ENCODE results near the gene ZNF165. TPM values are rescaled to one million over a fixed set of nuclear protein-coding genes. Genes with fewer than 3 reads are reported as not detected.
A peak's percentile ranks its signal among the peaks of the same experiment; 100 is the strongest.

ZNF165 gene
- total RNA-seq, 1 experiment from 2014 or later: 0.58 TPM

DNA sequence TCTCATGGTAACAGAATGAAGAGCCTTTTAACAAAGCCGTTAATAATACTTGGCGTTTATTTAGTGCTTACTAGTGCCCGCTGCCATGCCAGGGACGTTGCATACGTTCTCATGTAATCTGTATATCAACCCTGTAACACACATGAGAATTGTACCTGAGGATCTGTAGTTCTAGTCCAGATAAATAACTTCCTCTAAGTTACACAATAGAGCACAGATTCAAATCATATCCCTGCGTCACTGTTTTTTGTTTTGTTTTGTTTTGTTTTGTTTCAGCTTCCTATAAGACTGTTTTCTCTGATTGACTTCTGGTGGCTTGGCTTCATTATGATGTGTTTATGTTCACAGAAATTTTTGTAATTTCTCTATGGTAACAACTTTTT lies 44.6 kb downstream of the ZNF165 start:
- TF ChIP-seq, protein P1, sequence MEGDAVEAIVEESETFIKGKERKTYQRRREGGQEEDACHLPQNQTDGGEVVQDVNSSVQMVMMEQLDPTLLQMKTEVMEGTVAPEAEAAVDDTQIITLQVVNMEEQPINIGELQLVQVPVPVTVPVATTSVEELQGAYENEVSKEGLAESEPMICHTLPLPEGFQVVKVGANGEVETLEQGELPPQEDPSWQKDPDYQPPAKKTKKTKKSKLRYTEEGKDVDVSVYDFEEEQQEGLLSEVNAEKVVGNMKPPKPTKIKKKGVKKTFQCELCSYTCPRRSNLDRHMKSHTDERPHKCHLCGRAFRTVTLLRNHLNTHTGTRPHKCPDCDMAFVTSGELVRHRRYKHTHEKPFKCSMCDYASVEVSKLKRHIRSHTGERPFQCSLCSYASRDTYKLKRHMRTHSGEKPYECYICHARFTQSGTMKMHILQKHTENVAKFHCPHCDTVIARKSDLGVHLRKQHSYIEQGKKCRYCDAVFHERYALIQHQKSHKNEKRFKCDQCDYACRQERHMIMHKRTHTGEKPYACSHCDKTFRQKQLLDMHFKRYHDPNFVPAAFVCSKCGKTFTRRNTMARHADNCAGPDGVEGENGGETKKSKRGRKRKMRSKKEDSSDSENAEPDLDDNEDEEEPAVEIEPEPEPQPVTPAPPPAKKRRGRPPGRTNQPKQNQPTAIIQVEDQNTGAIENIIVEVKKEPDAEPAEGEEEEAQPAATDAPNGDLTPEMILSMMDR (conservative IDR thresholded peaks at IDR 0.05; ENCODE audit: low read depth, low read length): no peak
- TF ChIP-seq EZH2 (IDR thresholded peaks at IDR 0.05; ENCODE audit: borderline replicate concordance, low read depth, low read length, poor library complexity, severe bottlenecking): no peak
- intact Hi-C loops (cut with micrococcal nuclease; ENCODE audit: unreplicated experiment): no loop called here
- Histone ChIP-seq H3K4me3 (ENCODE audit: low read depth, low read length, poor library complexity, severe bottlenecking) (peak overlapping the region; percentile 69), H3K36me3 (ENCODE audit: insufficient read depth, low read length, poor library complexity, severe bottlenecking) (peaks cover 40% of the 10 kb centered on the region), H3K27me3 (replicated peaks; ENCODE audit: insufficient read depth, low read depth, low read length, poor library complexity) (no peaks in the 10 kb centered on the region), H3K4me1 (ENCODE audit: insufficient read depth, low read length, poor library complexity, severe bottlenecking) (peaks cover 4% of the 10 kb centered on the region), H3K27ac (ENCODE audit: low read depth, low read length, poor library complexity, severe bottlenecking) (peak overlapping the region; percentile 73), H3K9me3 (ENCODE audit: low read depth, low read length, poor library complexity, severe bottlenecking) (no peaks in the 10 kb centered on the region)
- ChIA-PET CTCF (interaction anchor here (0.6 kb wide), 1 partner anchor 13 kb away, joined by 4 read pairs; no protein-coding TSS in a partner anchor), POLR2A (ENCODE audit: low non-redundant PET) (no interaction called here)
- BruUV-seq (replicated peaks): TSS peak; percentile 64
- no peak for DNase-seq (ENCODE audit: low spot score)

GRCh38 chr6:28125401-28125800 lies 45.0 kb downstream of the ZNF165 start:
- peaks cover 4% of the 10 kb centered on the region for H3K4me1 ChIP-seq (ENCODE audit: insufficient read depth, low read length, poor library complexity, severe bottlenecking)
- H3K36me3 ChIP-seq (ENCODE audit: insufficient read depth, low read length, poor library complexity, severe bottlenecking): peaks cover 40% of the 10 kb centered on the region
- H3K9me3 ChIP-seq (ENCODE audit: low read depth, low read length, poor library complexity, severe bottlenecking): no peaks in the 10 kb centered on the region
- BruUV-seq (replicated peaks): no TSS peak
- POLR2A ChIA-PET (ENCODE audit: low non-redundant PET): interaction anchor here (0.5 kb wide), 1 partner anchor 132 kb away, joined by 3 read pairs; no protein-coding TSS in a partner anchor
- H3K27me3 ChIP-seq (replicated peaks; ENCODE audit: insufficient read depth, low read depth, low read length, poor library complexity): no peaks in the 10 kb centered on the region
- intact Hi-C loops (cut with micrococcal nuclease; ENCODE audit: unreplicated experiment): no loop called here
- TF ChIP-seq EZH2 (IDR thresholded peaks at IDR 0.05; ENCODE audit: borderline replicate concordance, low read depth, low read length, poor library complexity, severe bottlenecking): no peak
- TF ChIP-seq, protein P1 (conservative IDR thresholded peaks at IDR 0.05; ENCODE audit: low read depth, low read length): no peak
- H3K4me3 ChIP-seq (ENCODE audit: low read depth, low read length, poor library complexity, severe bottlenecking): peak overlapping the region; percentile 69
- no peak for DNase-seq (ENCODE audit: low spot score)
- H3K27ac ChIP-seq (ENCODE audit: low read depth, low read length, poor library complexity, severe bottlenecking): peak overlapping the region; percentile 73
- CTCF ChIA-PET: no interaction called here

- BruUV-seq (replicated peaks): no TSS peak
- Histone ChIP-seq H3K4me1 (ENCODE audit: insufficient read depth, low read length, poor library complexity, severe bottlenecking) (peaks cover 18% of the 10 kb centered on the region), H3K9me3 (ENCODE audit: low read depth, low read length, poor library complexity, severe bottlenecking) (no peaks in the 10 kb centered on the region), H3K36me3 (ENCODE audit: insufficient read depth, low read length, poor library complexity, severe bottlenecking) (peaks cover 28% of the 10 kb centered on the region), H3K27me3 (replicated peaks; ENCODE audit: insufficient read depth, low read depth, low read length, poor library complexity) (no peaks in the 10 kb centered on the region), H3K27ac (ENCODE audit: low read depth, low read length, poor library complexity, severe bottlenecking) (no peak overlapping the region), H3K4me3 (ENCODE audit: low read depth, low read length, poor library complexity, severe bottlenecking) (no peak overlapping the region)
- no peak for TF ChIP-seq EZH2 (IDR thresholded peaks at IDR 0.05; ENCODE audit: borderline replicate concordance, low read depth, low read length, poor library complexity, severe bottlenecking)
- TF ChIP-seq, protein P1 (conservative IDR thresholded peaks at IDR 0.05; ENCODE audit: low read depth, low read length): peak; percentile 68
- ChIA-PET POLR2A (ENCODE audit: low non-redundant PET) (no interaction called here), CTCF (no interaction called here)
- peak; percentile 75 for DNase-seq (ENCODE audit: low spot score)
- intact Hi-C loops (cut with micrococcal nuclease; ENCODE audit: unreplicated experiment): loop anchor here (10.0 kb wide), 2 partner anchors 121 to 451 kb away; partner anchors contain the start of genes NKAPL and ZKSCAN4
These were observed 53.6 kb downstream of the ZNF165 start for GRCh38 chr6:28134015-28134414.
